Measurements from ENCODE around the gene ADAMTS6. TPM values are rescaled to one million over a fixed set of nuclear protein-coding genes. Genes with fewer than 3 reads are reported as not detected.

ADAMTS6 gene
- total and polyA plus RNA-seq, 2 experiments from 2014 or later = 0.78 to 2.0 TPM

DNA sequence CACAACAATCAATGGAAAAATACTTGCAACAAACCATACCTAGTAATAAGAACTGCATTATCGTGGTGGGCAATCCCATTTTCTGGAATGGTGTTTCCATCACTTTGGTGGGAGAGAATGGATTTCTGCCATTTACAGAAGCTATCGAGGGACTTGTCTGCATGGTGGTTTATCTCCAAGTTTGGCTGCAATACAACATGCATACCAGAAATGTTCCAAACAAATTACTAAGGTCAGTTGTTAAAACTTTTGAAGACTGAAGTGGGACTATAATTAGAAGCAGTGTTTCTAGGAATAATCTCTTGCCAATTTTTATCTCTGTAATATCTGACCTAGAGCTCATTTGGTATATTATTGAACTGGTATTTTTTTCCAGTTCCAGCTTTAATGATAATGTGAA, 30.3 kb downstream of the ADAMTS6 start (continued):
- TF ChIP-seq, protein P1, sequence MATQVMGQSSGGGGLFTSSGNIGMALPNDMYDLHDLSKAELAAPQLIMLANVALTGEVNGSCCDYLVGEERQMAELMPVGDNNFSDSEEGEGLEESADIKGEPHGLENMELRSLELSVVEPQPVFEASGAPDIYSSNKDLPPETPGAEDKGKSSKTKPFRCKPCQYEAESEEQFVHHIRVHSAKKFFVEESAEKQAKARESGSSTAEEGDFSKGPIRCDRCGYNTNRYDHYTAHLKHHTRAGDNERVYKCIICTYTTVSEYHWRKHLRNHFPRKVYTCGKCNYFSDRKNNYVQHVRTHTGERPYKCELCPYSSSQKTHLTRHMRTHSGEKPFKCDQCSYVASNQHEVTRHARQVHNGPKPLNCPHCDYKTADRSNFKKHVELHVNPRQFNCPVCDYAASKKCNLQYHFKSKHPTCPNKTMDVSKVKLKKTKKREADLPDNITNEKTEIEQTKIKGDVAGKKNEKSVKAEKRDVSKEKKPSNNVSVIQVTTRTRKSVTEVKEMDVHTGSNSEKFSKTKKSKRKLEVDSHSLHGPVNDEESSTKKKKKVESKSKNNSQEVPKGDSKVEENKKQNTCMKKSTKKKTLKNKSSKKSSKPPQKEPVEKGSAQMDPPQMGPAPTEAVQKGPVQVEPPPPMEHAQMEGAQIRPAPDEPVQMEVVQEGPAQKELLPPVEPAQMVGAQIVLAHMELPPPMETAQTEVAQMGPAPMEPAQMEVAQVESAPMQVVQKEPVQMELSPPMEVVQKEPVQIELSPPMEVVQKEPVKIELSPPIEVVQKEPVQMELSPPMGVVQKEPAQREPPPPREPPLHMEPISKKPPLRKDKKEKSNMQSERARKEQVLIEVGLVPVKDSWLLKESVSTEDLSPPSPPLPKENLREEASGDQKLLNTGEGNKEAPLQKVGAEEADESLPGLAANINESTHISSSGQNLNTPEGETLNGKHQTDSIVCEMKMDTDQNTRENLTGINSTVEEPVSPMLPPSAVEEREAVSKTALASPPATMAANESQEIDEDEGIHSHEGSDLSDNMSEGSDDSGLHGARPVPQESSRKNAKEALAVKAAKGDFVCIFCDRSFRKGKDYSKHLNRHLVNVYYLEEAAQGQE (IDR thresholded peaks at IDR 0.05; ENCODE audit: unreplicated experiment) = no peak
- TF ChIP-seq, protein P2, sequence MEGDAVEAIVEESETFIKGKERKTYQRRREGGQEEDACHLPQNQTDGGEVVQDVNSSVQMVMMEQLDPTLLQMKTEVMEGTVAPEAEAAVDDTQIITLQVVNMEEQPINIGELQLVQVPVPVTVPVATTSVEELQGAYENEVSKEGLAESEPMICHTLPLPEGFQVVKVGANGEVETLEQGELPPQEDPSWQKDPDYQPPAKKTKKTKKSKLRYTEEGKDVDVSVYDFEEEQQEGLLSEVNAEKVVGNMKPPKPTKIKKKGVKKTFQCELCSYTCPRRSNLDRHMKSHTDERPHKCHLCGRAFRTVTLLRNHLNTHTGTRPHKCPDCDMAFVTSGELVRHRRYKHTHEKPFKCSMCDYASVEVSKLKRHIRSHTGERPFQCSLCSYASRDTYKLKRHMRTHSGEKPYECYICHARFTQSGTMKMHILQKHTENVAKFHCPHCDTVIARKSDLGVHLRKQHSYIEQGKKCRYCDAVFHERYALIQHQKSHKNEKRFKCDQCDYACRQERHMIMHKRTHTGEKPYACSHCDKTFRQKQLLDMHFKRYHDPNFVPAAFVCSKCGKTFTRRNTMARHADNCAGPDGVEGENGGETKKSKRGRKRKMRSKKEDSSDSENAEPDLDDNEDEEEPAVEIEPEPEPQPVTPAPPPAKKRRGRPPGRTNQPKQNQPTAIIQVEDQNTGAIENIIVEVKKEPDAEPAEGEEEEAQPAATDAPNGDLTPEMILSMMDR (conservative IDR thresholded peaks at IDR 0.05; ENCODE audit: low read depth in 2 of 2) = no peak
- TF ChIP-seq ZNF114 (CRISPR knock-in tag; IDR thresholded peaks at IDR 0.05) (no peak), CREB1 (CRISPR knock-in tag; IDR thresholded peaks at IDR 0.05; ENCODE audit: low read depth) (no peak), EZH2 (IDR thresholded peaks at IDR 0.05; ENCODE audit: low read depth, unreplicated experiment) (no peak), EZH2phosphoT487 (IDR thresholded peaks at IDR 0.05; ENCODE audit: unreplicated experiment) (no peak), ZNF331 (CRISPR knock-in tag; IDR thresholded peaks at IDR 0.05; ENCODE audit: low read depth) (no peak), NANOG (IDR thresholded peaks at IDR 0.05; ENCODE audit: borderline replicate concordance) (no peak), STAT1 (IDR thresholded peaks at IDR 0.05; ENCODE audit: unreplicated experiment) (no peak)

DNA sequence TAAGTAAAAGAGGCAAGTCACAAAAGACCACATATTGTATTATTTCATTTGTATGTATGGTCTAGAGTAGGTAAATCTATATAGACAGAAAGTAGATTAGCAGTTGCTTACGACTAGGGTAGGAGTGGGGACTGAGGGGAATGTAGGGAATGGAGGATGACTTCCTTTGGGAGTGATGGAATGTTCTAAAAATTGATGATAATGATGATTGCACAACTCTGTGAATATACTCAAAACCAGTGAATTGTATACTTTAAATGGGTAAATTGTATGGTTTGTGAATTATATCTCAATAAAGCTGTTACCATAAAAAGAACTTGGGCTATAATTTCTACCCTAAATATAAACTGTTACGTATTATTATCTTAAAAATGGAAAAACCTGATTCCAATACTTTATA, 35.0 kb downstream of the ADAMTS6 start:
- no peak for DNase-seq (ENCODE audit: low spot score)
- Histone ChIP-seq H3K9me2 (ENCODE audit: insufficient read depth) (no peaks in the 10 kb centered on the region), H3K27me3 (ENCODE audit: insufficient read depth) (no peaks in the 10 kb centered on the region), H3K27ac (ENCODE audit: low read depth) (no peak overlapping the region), H3K79me2 (replicated peaks; ENCODE audit: insufficient read depth) (no peaks in the 10 kb centered on the region), H3K4me2 (no peak overlapping the region), H3K4me1 (ENCODE audit: insufficient read depth) (no peaks in the 10 kb centered on the region), H4K20me1 (replicated peaks; ENCODE audit: insufficient read depth) (no peaks in the 10 kb centered on the region), H3F3A (replicated peaks; ENCODE audit: low read depth) (no peaks in the 10 kb centered on the region), H2AFZ (no peak overlapping the region), H3K36me3 (ENCODE audit: insufficient read depth) (no peaks in the 10 kb centered on the region), H3K4me3 (no peak overlapping the region)
- ATAC-seq = no peak
- H3K27ac Mint-ChIP-seq = no peak overlapping the region
- peaks cover 3% of the 10 kb centered on the region for H3K27me3 Mint-ChIP-seq (ENCODE audit: insufficient read depth, low read depth, poor library complexity)
- H3K4me1 Mint-ChIP-seq = no peaks in the 10 kb centered on the region
- H3K9me3 Mint-ChIP-seq = no peaks in the 10 kb centered on the region; the same call in 2 of the 3 replicates
- H3K4me3 Mint-ChIP-seq = no peak overlapping the region
- H3K36me3 Mint-ChIP-seq (ENCODE audit: low read depth) = no peaks in the 10 kb centered on the region
- no peak for TF ChIP-seq JUNB (IDR thresholded peaks at IDR 0.05; ENCODE audit: unreplicated experiment)
- TF ChIP-seq ZNF114 (CRISPR knock-in tag; IDR thresholded peaks at IDR 0.05) = no peak
- TF ChIP-seq, protein P3, sequence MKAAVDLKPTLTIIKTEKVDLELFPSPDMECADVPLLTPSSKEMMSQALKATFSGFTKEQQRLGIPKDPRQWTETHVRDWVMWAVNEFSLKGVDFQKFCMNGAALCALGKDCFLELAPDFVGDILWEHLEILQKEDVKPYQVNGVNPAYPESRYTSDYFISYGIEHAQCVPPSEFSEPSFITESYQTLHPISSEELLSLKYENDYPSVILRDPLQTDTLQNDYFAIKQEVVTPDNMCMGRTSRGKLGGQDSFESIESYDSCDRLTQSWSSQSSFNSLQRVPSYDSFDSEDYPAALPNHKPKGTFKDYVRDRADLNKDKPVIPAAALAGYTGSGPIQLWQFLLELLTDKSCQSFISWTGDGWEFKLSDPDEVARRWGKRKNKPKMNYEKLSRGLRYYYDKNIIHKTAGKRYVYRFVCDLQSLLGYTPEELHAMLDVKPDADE (IDR thresholded peaks at IDR 0.05) = no peak
- TF ChIP-seq NANOG (IDR thresholded peaks at IDR 0.05; ENCODE audit: borderline replicate concordance) = no peak
- TF ChIP-seq, protein P4, sequence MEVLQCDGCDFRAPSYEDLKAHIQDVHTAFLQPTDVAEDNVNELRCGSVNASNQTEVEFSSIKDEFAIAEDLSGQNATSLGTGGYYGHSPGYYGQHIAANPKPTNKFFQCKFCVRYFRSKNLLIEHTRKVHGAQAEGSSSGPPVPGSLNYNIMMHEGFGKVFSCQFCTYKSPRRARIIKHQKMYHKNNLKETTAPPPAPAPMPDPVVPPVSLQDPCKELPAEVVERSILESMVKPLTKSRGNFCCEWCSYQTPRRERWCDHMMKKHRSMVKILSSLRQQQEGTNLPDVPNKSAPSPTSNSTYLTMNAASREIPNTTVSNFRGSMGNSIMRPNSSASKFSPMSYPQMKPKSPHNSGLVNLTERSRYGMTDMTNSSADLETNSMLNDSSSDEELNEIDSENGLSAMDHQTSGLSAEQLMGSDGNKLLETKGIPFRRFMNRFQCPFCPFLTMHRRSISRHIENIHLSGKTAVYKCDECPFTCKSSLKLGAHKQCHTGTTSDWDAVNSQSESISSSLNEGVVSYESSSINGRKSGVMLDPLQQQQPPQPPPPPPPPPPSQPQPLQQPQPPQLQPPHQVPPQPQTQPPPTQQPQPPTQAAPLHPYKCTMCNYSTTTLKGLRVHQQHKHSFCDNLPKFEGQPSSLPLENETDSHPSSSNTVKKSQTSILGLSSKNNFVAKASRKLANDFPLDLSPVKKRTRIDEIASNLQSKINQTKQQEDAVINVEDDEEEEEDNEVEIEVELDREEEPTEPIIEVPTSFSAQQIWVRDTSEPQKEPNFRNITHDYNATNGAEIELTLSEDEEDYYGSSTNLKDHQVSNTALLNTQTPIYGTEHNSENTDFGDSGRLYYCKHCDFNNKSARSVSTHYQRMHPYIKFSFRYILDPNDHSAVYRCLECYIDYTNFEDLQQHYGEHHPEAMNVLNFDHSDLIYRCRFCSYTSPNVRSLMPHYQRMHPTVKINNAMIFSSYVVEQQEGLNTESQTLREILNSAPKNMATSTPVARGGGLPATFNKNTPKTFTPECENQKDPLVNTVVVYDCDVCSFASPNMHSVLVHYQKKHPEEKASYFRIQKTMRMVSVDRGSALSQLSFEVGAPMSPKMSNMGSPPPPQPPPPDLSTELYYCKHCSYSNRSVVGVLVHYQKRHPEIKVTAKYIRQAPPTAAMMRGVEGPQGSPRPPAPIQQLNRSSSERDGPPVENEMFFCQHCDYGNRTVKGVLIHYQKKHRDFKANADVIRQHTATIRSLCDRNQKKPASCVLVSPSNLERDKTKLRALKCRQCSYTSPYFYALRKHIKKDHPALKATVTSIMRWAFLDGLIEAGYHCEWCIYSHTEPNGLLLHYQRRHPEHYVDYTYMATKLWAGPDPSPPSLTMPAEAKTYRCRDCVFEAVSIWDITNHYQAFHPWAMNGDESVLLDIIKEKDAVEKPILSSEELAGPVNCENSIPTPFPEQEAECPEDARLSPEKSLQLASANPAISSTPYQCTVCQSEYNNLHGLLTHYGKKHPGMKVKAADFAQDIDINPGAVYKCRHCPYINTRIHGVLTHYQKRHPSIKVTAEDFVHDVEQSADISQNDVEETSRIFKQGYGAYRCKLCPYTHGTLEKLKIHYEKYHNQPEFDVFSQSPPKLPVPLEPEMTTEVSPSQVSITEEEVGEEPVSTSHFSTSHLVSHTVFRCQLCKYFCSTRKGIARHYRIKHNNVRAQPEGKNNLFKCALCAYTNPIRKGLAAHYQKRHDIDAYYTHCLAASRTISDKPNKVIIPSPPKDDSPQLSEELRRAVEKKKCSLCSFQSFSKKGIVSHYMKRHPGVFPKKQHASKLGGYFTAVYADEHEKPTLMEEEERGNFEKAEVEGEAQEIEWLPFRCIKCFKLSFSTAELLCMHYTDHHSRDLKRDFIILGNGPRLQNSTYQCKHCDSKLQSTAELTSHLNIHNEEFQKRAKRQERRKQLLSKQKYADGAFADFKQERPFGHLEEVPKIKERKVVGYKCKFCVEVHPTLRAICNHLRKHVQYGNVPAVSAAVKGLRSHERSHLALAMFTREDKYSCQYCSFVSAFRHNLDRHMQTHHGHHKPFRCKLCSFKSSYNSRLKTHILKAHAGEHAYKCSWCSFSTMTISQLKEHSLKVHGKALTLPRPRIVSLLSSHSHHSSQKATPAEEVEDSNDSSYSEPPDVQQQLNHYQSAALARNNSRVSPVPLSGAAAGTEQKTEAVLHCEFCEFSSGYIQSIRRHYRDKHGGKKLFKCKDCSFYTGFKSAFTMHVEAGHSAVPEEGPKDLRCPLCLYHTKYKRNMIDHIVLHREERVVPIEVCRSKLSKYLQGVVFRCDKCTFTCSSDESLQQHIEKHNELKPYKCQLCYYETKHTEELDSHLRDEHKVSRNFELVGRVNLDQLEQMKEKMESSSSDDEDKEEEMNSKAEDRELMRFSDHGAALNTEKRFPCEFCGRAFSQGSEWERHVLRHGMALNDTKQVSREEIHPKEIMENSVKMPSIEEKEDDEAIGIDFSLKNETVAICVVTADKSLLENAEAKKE (CRISPR knock-in tag; IDR thresholded peaks at IDR 0.05) = no peak

Measured in GM23338 (cell line).